Neutrophil (primary cell): Measurements from ENCODE around the gene ENTPD8.

Source experiments
- H3K27ac ChIP-seq: fragments of 200-600 bp; sonication (generic); 2 replicates; pipeline ENCODE4 v1.5.1; 2016; ENCODE audit warnings: mild to moderate bottlenecking, moderate library complexity
- H3K27me3 ChIP-seq: fragments of 200-600 bp; sonication (generic); 2 replicates; pipeline ENCODE4 v1.6.0; 2016; ENCODE audit warnings: mild to moderate bottlenecking
- H3K36me3 ChIP-seq: fragments of 200-600 bp; sonication (generic); 2 replicates; pipeline ENCODE4 v1.5.1; 2017
- H3K4me1 ChIP-seq, 2 experiments: fragments of 200-600 bp in 1 of 2; sonication (generic) in 1 of 2; 1 replicate in 1 of 2; 2 replicates in 1 of 2; pipeline versions ENCODE4 v1.5.1 to v1.6.1; 2013 to 2016; ENCODE audit warnings: low read depth in 1 of 2, low read length in 1 of 2, mild to moderate bottlenecking in 1 of 2, moderate library complexity in 1 of 2; ENCODE audit not compliant: control insufficient read depth in 1 of 2, insufficient read depth in 1 of 2
- H3K4me3 ChIP-seq, 2 experiments: fragments of 200-600 bp in 1 of 2; sonication (generic) in 1 of 2; 1 replicate in 1 of 2; 2 replicates in 1 of 2; pipeline ENCODE4 v1.5.1; 2013 to 2016; ENCODE audit warnings: low read depth in 1 of 2, low read length in 1 of 2, mild to moderate bottlenecking in 1 of 2, moderate library complexity in 1 of 2
- H3K9me3 ChIP-seq: fragments of 200-600 bp; sonication (generic); 2 replicates; pipeline ENCODE4 v1.5.1; 2016
- TF ChIP-seq, protein P1 (sequence below): fragments of 200-600 bp; sonication (generic); IDR thresholded peaks from 2 replicates; pipeline ENCODE4 v1.5.1; 2016; ENCODE audit warnings: antibody characterized with exemption

The ENTPD8 gene

DNA sequence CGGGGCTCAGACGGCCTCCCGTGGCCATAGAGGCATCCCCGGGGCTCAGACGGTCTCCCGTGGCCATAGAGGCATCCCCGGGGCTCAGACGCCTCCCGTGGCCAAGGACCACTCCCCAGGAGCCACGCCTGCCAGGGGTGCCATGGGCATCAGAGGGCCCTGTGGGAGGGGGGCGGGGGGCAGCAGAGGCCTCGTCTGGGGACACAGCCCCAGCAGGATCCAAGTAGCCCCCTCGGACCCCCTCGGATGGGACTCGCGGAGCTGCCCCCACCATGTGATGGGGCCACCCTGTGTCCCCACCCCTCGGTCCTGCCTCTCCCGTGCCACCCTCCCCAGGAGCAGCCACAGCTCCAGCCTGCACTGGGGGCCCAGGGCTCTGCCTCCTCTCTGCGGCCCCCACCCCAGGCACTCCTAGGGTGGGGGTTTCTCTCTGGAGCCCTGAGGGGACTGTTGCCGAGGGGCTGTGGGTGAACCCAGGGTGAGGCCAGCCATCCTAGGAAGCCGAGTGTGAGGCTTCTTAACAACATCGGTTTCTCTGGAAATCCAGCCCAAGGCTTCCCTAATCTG lies 2.5 kb downstream of the ENTPD8 start:
- Histone ChIP-seq H3K27ac (no peak overlapping the region), H3K4me3 (no peak overlapping the region), H3K4me1 (peaks cover 0 to 8% of the 10 kb centered on the region in 2 experiments), H3K36me3 (no peaks in the 10 kb centered on the region), H3K27me3 (peaks cover 45% of the 10 kb centered on the region), H3K9me3 (no peaks in the 10 kb centered on the region)
- TF ChIP-seq, protein P1, sequence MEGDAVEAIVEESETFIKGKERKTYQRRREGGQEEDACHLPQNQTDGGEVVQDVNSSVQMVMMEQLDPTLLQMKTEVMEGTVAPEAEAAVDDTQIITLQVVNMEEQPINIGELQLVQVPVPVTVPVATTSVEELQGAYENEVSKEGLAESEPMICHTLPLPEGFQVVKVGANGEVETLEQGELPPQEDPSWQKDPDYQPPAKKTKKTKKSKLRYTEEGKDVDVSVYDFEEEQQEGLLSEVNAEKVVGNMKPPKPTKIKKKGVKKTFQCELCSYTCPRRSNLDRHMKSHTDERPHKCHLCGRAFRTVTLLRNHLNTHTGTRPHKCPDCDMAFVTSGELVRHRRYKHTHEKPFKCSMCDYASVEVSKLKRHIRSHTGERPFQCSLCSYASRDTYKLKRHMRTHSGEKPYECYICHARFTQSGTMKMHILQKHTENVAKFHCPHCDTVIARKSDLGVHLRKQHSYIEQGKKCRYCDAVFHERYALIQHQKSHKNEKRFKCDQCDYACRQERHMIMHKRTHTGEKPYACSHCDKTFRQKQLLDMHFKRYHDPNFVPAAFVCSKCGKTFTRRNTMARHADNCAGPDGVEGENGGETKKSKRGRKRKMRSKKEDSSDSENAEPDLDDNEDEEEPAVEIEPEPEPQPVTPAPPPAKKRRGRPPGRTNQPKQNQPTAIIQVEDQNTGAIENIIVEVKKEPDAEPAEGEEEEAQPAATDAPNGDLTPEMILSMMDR: no peak

DNA sequence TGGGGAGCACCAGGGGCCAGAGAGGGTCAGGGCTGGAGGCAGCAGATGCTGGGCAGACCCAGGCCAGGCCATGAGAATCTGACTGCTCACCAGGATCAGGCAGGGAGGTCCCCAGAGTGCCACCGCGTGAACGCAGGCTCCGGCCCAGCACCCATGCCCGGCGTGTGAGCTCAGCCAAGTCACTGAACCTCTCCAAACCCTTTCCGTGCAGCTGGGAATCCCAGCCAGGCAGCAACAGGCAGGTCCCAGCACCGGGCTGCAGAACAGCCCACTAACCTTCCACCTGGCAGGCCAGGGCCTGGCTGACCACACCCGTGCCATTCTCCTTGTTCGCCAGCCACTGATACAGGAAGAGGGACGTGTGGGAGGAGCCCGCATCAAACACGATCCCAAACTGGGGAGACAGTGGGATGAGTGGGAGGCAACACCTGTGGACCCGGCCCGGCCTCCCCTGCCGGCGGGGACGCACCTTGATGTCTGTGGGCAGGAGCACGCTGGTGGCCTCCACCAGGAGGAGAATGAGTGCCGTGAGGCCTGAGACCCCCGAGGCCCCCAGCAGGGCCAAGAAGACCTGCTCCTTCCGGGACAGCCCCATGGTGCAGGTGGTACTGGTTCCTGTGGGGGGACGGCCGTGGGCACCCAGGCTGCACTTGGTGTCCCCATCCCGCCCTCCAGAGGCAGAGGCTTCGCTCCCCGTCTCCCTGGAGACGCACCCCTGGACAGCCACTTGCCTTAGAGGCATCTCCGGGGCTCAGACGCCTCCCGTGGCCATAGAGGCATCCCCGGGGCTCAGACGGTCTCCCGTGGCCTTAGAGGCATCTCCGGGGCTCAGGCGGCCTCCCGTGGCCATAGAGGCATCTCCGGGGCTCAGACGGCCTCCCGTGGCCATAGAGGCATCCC lies 3.2 kb downstream of the ENTPD8 start:
- H3K27me3 ChIP-seq: peaks cover 38% of the 10 kb centered on the region
- H3K4me3 ChIP-seq: no peak overlapping the region
- no peak overlapping the region for H3K27ac ChIP-seq
- H3K36me3 ChIP-seq: no peaks in the 10 kb centered on the region
- peaks cover 0 to 8% of the 10 kb centered on the region in 2 experiments for H3K4me1 ChIP-seq
- H3K9me3 ChIP-seq: no peaks in the 10 kb centered on the region
- TF ChIP-seq, protein P1: no peak

DNA sequence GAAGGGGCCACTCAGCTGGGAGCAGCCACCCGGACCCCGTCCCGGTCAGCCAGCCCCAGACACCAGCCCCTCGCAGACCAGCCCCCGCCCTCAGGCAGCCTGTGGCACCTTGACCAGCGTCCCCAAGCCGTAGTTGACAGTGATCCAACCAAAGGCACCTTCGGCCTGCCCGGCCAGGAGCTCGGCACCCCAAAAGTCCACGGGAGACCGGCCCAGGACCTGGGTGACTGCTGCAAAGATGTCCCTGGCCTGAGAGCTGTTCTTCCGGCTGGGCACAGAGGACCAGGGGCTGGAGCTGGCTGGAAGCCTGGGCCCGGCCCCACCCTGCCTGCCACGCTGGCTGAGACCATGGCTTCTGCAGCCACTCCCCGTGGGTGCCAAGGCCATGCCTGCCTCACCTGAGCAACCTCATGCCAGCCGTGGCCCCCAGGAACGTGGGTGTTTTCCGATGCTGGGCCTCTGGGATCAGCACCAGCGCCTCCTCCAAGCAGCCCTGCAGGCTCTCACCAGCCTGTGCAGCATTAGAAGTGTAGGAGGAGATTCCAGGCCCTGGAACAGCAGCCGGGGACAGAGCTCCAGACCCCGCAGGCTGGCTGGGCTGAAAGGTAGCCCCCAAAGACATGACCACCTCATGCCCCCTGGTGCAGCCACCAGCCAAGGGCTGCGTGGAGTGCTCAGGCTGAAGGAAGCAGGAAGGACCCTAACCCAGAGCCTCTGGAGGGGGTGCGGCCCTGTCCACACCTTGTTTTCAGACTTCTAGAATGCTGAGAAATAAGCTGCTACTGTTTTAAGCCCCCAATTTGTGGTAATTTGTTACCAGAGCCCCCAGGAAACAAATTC lies 4.2 kb downstream of the ENTPD8 start:
- Histone ChIP-seq H3K27me3 (peaks cover 28% of the 10 kb centered on the region), H3K36me3 (no peaks in the 10 kb centered on the region), H3K27ac (no peak overlapping the region), H3K4me1 (peaks cover 0 to 8% of the 10 kb centered on the region in 2 experiments), H3K4me3 (no peak overlapping the region), H3K9me3 (no peaks in the 10 kb centered on the region)
- TF ChIP-seq, protein P1: no peak

DNA sequence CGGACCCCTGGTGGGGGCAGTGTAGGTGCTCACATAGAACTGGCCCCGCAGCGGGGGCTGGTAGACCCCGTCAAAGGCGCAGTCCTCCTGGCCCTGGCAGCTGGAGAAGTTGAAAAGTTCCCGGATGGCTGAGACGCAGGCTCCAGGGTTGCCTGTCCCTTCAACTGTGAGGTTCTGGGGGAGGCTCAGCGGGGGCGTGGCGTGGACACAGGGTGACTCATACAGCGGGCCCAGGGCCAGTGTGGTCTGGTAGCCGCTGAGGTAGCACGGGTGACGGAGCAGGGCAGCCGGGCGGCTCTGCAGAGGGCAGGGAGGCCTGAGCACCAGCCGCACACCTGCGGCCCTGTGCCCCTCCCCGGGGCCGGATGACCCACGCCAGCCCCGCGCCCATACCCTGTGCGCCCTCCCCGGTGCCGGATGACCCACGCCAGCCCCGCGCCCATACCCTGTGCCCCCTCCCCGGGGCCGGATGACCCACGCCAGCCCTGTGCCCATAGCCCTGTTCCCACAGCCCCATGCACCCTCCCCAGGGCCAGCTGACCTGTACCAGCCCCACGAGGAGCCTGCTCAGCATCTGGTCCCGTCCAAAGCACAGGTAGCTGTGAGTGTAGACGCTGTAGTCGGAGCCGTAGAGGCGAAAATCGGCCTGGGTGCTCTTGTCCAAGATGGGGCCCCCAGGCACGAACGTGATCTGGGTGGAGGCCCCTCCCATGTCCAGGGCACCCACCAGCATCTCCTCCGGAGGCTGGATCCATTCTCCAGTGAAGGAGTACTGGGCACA lies 5.0 kb downstream of the ENTPD8 start:
- peaks cover 20% of the 10 kb centered on the region for H3K27me3 ChIP-seq
- no peaks in the 10 kb centered on the region for H3K36me3 ChIP-seq
- no peaks in the 10 kb centered on the region for H3K9me3 ChIP-seq
- H3K4me1 ChIP-seq: peaks cover 0 to under 1% of the 10 kb centered on the region in 2 experiments
- no peak overlapping the region for H3K4me3 ChIP-seq
- no peak overlapping the region for H3K27ac ChIP-seq
- TF ChIP-seq, protein P1: no peak

DNA sequence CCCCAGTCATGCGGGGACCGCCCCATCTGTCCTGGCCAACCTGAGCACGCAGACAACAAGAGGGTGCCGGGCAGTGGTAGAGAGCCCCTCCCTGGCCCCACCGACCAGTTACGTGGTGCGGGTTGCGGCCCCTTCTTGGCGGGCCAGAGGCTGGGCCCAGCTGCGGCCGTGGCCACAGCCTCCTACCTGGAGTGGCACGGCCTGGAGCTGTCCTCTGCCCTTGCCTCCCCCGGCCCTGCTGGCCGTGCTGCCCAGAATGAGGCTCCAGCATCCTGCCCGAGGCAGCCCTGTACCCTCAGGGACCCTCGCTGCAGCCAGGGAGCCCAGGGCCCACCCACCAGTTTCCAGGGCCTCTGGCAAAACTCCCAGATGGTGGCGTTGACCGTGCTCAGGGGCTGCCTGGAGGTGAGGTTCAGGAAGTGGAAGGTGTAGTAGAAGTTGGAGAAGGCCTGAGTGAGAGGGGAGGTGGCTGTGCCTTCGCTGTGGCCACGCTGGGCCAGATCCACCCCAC lies 5.7 kb downstream of the ENTPD8 start:
- Histone ChIP-seq H3K4me3 (no peak overlapping the region), H3K9me3 (no peaks in the 10 kb centered on the region), H3K4me1 (no peaks in the 10 kb centered on the region), H3K27ac (no peak overlapping the region), H3K36me3 (no peaks in the 10 kb centered on the region), H3K27me3 (peaks cover 18% of the 10 kb centered on the region)
- TF ChIP-seq, protein P1: no peak
